Spleen (tissue), 11 donors: ENCODE measurements around the gene TRMT2A. TPM values are rescaled to one million over a fixed set of nuclear protein-coding genes. Genes with fewer than 3 reads are reported as not detected.

Experiments
- DNase-seq: peaks from one replicate; pipeline ENCODE4 v3.0.0-alpha.2; 2020
- H3K27ac ChIP-seq, 8 donors: fragments of 200-600 bp; sonication (generic) in 7 of 8; 1 replicate in 4 of 8; 2 replicates in 4 of 8; pipeline versions ENCODE4 v1.5.0 to v1.8.0; 2016 to 2021; ENCODE audit warnings: inconsistent platforms in 4 of 8, mild to moderate bottlenecking in 4 of 8, moderate library complexity in 1 of 8
- H3K27me3 ChIP-seq, 7 donors: fragments of 200-600 bp; sonication (generic) in 6 of 7; replicated peaks in 1 of 7; 1 replicate in 4 of 7; 2 replicates in 3 of 7; pipeline versions ENCODE4 v1.5.0 to v1.8.0; 2016 to 2021; ENCODE audit warnings: inconsistent platforms in 3 of 7, mild to moderate bottlenecking in 1 of 7
- H3K36me3 ChIP-seq, 6 donors: fragments of 200-600 bp; sonication (generic) in 5 of 6; 1 replicate in 4 of 6; 2 replicates in 2 of 6; pipeline versions ENCODE4 v1.5.0 to v1.8.0; 2016 to 2021; ENCODE audit warnings: inconsistent platforms in 2 of 6
- H3K4me1 ChIP-seq, 6 donors: fragments of 200-600 bp; sonication (generic) in 5 of 6; 1 replicate in 3 of 6; 2 replicates in 3 of 6; pipeline versions ENCODE4 v1.5.0 to v1.8.0; 2016 to 2021; ENCODE audit warnings: inconsistent platforms in 3 of 6
- H3K4me3 ChIP-seq, 8 donors: fragments of 200-600 bp; sonication (generic) in 7 of 8; 1 replicate in 4 of 8; 2 replicates in 4 of 8; pipeline versions ENCODE4 v1.5.0 to v1.8.0; 2016 to 2021; ENCODE audit warnings: inconsistent platforms in 4 of 8, mild to moderate bottlenecking in 4 of 8, moderate library complexity in 2 of 8
- H3K9me3 ChIP-seq, 8 donors: fragments of 200-600 bp; sonication (generic) in 7 of 8; 1 replicate in 4 of 8; 2 replicates in 4 of 8; pipeline versions ENCODE4 v1.5.0 to v1.8.0; 2016 to 2021; ENCODE audit warnings: inconsistent platforms in 4 of 8
- CTCF ChIP-seq, 11 experiments: fragments of 200-600 bp in 7 of 11; fragments of 450-650 bp in 4 of 11; sonication (generic) in 4 of 11; IDR thresholded peaks in 8 of 11; conservative IDR thresholded peaks in 3 of 11; 1 replicate in 7 of 11; 2 replicates in 4 of 11; pipeline versions ENCODE4 v1.4.0 to v1.8.0; 2016 to 2021; ENCODE audit warnings: antibody characterized with exemption in 11 of 11, inconsistent platforms in 4 of 11, mild to moderate bottlenecking in 1 of 11
- POLR2A ChIP-seq, 3 donors: fragments of 450-650 bp; IDR thresholded peaks; one replicate each; pipeline ENCODE4 v1.5.1; 2017; ENCODE audit warnings: antibody characterized with exemption in 3 of 3, mild to moderate bottlenecking in 1 of 3
- POLR2AphosphoS5 ChIP-seq, 3 donors: sonication (generic); formaldehyde crosslinking; IDR thresholded peaks; one replicate each; pipeline ENCODE4 v1.5.1; 2017; ENCODE audit warnings: antibody characterized with exemption in 3 of 3
- WGBS, 5 donors: extraction: QIAGEN DNeasy Blood & Tissue Kit in 3 of 5; methylation state at CpG; one replicate each; pipeline versions ENCODE4 v1.1.5 to v1.1.7; 2013 to 2018; 5-methylcytosine and 5-hydroxymethylcytosine counted together
- intact Hi-C: fragments of 100-400 bp; cut with DNase I; formaldehyde crosslinking; loops from one replicate; pipeline ENCODE4 v1.15.0; 2023; ENCODE audit warnings: low total_unique reads
- polyA plus RNA-seq, 3 donors: library from polyadenylated mRNA; stranded (reverse); fragments of 200-250 nt; gene quantifications; one replicate each; pipeline ENCODE4 v1.2.1, GENCODE V29; 2013
- total RNA-seq, 7 donors: library from RNA; depleted of rRNA in 3 of 7; stranded (reverse); fragments of >200 nt in 3 of 7; fragmentation: NEBNext Ultra II Directional in 4 of 7; extraction: Animal tissue kit (Norgen Biotek cat#: 25700) in 4 of 7; gene quantifications; one replicate each; pipeline versions ENCODE4 v1.1.0 to v1.2.1, GENCODE V29; 2016 to 2021
- donor health status: healthy with polysubstance abuse.
- donor health status: DM: no; HTN: no; CAD: no; lungs with moderate emphysema.
- donor health status: DM: no; HTN: no; CAD: no.
- donor health status: Bipolar disorder and iron deficiency.
- donor health status: healthy.
- donor health status: DM: no; HTN: no; CAD: no.
- donor health status: DM: yes; HTN: yes; CAD: no.

TRMT2A gene
- total and polyA plus RNA-seq, 10 donors = 70.4 to 142 (median 79.5) TPM

DNA sequence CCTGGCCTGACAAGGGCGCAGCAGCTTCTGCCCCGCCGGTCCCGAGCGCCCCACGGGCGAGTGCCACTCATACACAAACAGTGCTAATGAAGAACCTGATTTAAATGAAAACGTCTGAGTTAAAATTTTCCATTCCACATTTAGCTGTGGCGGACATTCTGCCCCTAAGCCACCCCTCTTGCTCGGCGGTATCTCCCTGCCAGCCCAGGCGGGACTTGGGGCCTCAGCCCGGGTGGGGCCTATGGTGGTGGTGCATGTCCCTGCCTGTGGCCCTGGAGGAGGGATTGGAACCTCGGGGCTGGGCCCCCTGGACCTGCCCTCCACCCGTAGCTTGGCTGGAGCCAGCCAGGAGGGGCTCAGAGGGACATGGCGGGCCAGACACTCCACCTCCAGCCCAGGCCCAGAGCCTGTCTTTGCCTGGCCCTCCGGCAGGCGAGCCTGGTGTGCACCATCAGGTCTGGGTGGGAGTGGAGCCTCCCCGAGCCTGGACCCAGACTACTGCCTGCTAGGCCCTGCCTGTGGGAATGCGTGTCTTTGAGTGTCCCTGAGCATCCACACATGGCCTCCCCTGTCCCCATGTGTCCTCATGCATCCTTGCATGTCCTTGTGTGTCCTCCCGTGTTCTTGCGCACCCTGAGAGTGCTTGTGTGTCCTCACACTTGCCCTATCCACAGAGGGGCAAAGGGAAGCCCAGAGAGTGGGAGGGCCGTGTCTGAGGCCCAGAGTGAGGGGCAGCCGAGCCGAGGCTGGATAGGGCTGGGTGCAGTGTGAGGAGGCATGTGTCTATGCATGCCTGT lies 19.0 kb upstream of the TRMT2A start:
- peaks cover 13 to 71% (median 63%) of the 10 kb centered on the region in 6 donors for H3K4me1 ChIP-seq
- H3K27ac ChIP-seq = no peak overlapping the region
- no peaks in the 10 kb centered on the region for H3K27me3 ChIP-seq
- intact Hi-C loops = no loop called here
- no peak for DNase-seq
- H3K4me3 ChIP-seq = no peak overlapping the region
- TF ChIP-seq POLR2A (IDR thresholded peaks at IDR 0.05) = no peak
- TF ChIP-seq CTCF (IDR thresholded peaks at IDR 0.05 in 8 of 11, conservative IDR thresholded peaks at IDR 0.05 in 3 of 11) = no peak
- no peak for TF ChIP-seq POLR2AphosphoS5 (IDR thresholded peaks at IDR 0.05)
- WGBS, 5 donors = 83 to 88% (median 86%) methylated on average over 18 to 25 of the region's 25 CpGs
- no peaks in the 10 kb centered on the region for H3K9me3 ChIP-seq
- peaks cover 0 to 23% (median 8%) of the 10 kb centered on the region in 6 donors for H3K36me3 ChIP-seq

- Histone ChIP-seq H3K27me3 (no peaks in the 10 kb centered on the region), H3K36me3 (peaks cover 0 to 15% (median 8%) of the 10 kb centered on the region in 6 donors), H3K27ac (no peak overlapping the region), H3K4me1 (peaks cover 19 to 78% (median 70%) of the 10 kb centered on the region in 6 donors), H3K4me3 (no peak overlapping the region), H3K9me3 (no peaks in the 10 kb centered on the region)
- DNase-seq = no peak
- TF ChIP-seq POLR2A (IDR thresholded peaks at IDR 0.05) (no peak), CTCF (IDR thresholded peaks at IDR 0.05 in 8 of 11, conservative IDR thresholded peaks at IDR 0.05 in 3 of 11) (no peak), POLR2AphosphoS5 (IDR thresholded peaks at IDR 0.05) (no peak)
- WGBS, 5 donors = 63 to 83% (median 74%) methylated on average over 2 to 4 of the region's 4 CpGs
- intact Hi-C loops = no loop called here
Observed at GRCh38 chr22:20135265-20135664, 18.2 kb upstream of the TRMT2A start.

GRCh38 chr22:20133930-20134549 lies 17.0 kb upstream of the TRMT2A start:
- no peaks in the 10 kb centered on the region for H3K27me3 ChIP-seq
- TF ChIP-seq CTCF (IDR thresholded peaks at IDR 0.05 in 8 of 11, conservative IDR thresholded peaks at IDR 0.05 in 3 of 11) (no peak), POLR2AphosphoS5 (IDR thresholded peaks at IDR 0.05) (no peak), POLR2A (IDR thresholded peaks at IDR 0.05) (no peak)

DNA sequence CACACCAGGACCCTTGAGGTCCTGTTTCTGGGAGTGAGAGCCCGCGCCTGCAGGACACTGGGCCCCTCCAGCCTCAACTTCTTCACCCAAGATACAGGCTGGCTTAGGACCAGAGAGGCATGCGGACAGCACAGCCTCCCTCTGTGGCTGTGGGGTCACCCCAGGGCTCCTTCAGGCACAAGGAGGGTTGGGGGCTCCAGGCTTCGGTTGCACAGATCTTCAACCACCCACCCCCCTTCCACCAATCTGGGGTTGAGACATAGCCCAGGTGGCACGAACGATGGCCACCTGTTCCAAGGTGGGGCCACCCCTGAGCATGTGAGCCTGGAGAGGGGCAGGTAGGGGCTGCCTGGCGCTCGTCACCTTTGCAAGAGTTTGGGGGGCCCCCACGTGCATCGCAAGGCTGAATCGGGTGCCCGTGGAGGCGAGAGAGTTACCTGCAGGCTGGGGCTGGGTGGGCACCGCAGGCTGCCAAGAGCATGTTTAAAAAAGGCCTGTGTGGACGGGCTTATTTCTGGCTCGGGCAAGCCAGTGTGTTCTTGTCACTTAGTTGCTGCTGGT lies 15.7 kb upstream of the TRMT2A start:
- intact Hi-C loops = no loop called here
- H3K27ac ChIP-seq = peak overlapping the region in 3 of 8 donors; percentile 94 to 96 (median 94)
- peaks cover 18 to 82% (median 66%) of the 10 kb centered on the region in 6 donors for H3K4me1 ChIP-seq

More at GRCh38 chr22:20133930-20134549, 17.0 kb upstream of the TRMT2A start:
- 80 to 92% (median 84%) methylated on average over 7 to 12 of the region's 12 CpGs for WGBS, 5 donors
- Histone ChIP-seq H3K27ac (no peak overlapping the region), H3K4me1 (peaks cover 19 to 89% (median 76%) of the 10 kb centered on the region in 6 donors), H3K9me3 (no peaks in the 10 kb centered on the region), H3K36me3 (peaks cover 0 to 3% (median 0%) of the 10 kb centered on the region in 6 donors), H3K4me3 (no peak overlapping the region)
- intact Hi-C loops = no loop called here
- no peak for DNase-seq

More for the DNA sequence above, 15.7 kb upstream of the TRMT2A start:
- Histone ChIP-seq H3K4me3 (peak overlapping the region; percentile 62 to 98 (median 82)), H3K27me3 (no peaks in the 10 kb centered on the region), H3K36me3 (peaks cover 0 to 5% (median 1%) of the 10 kb centered on the region in 6 donors), H3K9me3 (no peaks in the 10 kb centered on the region)
- 70 to 88% (median 78%) methylated on average over 12 to 16 of the region's 16 CpGs for WGBS, 5 donors
- TF ChIP-seq POLR2A (IDR thresholded peaks at IDR 0.05) (no peak), POLR2AphosphoS5 (IDR thresholded peaks at IDR 0.05) (no peak), CTCF (IDR thresholded peaks at IDR 0.05 in 8 of 11, conservative IDR thresholded peaks at IDR 0.05 in 3 of 11) (no peak)
- DNase-seq = no peak
